A549 treated with Mapracorat at 1 μM for 4 hours (cell line): ENCODE results near the gene RNF181. TPM values are rescaled to one million over a fixed set of nuclear protein-coding genes. Genes with fewer than 3 reads are reported as not detected.

Experiments
- total RNA-seq: library from RNA; stranded (reverse); fragments of 200-300 nt; extraction: Qiagen RNA extraction; gene quantifications from 5 replicates; pipeline ENCODE4 v1.2.3, GENCODE V29; 2022

RNF181 gene
- 186 to 196 TPM (median 192 TPM) in 5 replicates for total RNA-seq

DNA sequence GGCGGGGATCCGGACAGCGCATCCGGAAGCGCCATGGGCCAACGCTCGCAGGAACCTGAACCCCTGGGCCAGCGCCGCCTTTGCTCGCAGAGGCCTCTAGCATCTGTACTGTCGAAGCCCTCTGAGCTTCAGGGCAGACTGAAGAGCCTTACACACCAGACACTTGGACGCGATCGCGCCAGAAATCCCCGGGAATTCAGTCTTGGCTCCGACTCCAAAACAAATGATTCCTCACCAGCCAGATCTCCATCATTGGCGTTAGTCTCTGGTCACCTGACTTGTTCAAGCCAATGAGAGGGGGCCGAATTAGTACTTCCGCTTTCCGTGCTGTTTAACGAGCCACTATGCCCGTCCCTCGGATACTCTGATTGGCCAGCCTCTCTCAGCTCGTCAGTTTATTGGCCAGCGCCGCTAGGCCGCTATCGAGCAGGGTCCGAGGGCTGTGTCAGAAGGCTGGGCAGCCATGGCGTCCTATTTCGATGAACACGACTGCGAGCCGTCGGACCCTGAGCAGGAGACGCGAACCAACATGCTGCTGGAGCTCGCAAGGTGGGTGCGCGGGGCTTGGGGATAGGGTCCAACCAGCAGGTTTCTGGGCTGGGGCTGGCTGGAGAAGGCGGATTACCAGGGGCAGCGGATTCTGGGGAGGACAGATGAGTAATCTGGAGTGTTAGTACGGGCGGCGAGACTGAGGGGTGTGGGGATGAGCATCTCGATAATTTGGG, at the start of gene RNF181:
TSS of gene RNF181 (plus strand) at position 445 of the 725 bp plus-strand sequence. CDS start at position 464, 19 bp downstream.

GRCh38 chr2:85561280-85562212, 34.0 kb upstream of the RNF181 start, which contains the start of gene GGCX:
Gene GGCX, minus strand, starts transcription at chr2:85561493. Its CDS starts 65 bp downstream, at chr2:85561428.

DNA sequence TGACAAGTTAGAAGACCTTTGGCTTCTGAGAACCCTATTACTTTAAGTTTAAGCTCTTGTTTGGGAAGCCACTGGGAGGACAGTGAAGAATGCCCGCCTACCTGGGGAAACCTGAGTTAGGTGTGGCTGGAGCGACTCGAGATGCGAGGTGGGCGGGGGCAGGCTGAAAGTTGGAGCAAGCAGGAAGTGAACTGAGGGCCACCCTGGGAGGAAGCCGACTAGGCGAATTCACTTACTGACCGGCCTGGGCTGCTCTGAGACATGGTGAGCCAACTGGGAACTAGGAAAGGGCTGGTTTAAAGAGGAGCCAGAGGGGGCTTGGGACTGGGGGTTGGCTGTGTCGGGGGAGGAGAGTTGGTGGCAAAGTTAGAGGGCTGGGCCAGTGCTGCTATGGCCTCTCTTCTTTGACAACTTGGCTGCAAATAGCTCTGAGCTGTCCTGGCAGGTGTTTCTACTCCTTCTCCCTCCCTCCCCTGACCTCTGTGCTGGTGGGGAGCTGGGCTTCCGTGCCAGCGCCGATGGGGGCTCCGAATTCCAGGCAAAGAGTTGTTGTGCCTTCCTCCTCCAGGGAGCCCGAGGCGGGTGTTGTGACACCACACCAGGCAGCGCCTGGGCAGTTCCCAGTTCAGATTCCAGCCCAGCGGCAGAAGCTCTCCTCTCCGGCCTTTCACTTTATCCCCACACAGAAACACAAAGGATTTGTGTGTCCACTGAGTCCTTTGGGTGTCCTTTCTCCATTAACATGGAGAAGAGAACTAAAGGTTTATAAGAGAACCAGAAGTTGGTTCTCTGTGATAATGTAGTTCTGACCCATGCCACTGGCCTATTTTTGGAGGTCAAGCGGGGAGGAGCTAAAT, 17.9 kb upstream of the RNF181 start, which contains the start of gene VAMP8:
TSS of gene VAMP8 (plus strand) at position 201 of the 857 bp plus-strand sequence. CDS start at position 262, 61 bp downstream.

GRCh38 chr2:85584354-85584856, 11.1 kb upstream of the RNF181 start, which contains the start of gene VAMP5:
Gene VAMP5, plus strand, starts transcription at chr2:85584431. Its CDS starts 60 bp downstream, at chr2:85584491.

GRCh38 chr2:85602476-85603234, 7.1 kb downstream of the RNF181 start, which contains the start of gene TMEM150A:
Gene TMEM150A, minus strand, starts transcription at chr2:85602698. Its CDS starts 750 bp downstream, at chr2:85601948.

DNA sequence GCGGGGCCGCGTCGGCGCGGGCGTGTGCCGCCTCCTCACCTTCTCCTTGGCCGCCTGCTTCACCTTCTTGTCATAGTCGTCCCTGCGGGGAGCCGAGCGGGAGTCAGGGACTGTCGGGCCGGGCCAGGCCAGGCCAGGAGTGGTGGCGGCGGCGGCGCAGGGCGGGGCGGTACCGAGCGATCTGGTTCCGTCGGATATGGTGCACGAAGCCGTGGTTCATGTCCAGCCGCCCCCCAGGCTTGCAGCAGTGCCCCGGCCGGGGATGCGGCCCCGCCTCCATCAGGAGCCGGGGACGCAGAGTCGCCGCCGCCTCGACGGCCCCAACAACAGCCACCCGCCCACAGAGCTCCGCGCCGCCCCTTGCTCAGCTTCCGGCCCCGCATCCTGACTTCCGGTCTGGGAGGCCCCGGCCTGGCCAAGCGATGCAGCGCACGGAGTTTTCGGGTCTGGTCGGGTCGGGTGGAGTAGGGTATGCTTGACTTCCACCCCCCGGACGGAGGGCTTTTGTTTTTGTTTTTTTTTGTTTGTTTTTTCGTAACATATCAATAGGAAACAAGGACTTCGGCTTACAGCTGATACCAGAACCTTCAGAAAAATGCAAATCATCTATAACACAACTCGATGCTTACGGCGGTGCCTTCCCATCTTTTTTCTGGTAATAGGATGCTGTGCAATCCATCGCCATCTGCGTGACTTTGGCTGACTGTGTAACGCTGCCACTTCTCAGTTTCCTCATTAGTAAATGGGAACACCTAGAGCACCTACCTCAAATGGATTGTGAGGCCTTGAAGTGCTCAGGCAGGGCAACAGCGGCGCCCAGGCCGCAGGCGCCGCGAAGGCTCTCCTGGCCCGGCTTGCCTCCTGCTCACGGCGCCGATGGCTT, 16.4 kb downstream of the RNF181 start, which contains the start of gene C2orf68:
TSS of gene C2orf68 (minus strand) at position 362 of the 883 bp plus-strand sequence. CDS start at position 280, 82 bp downstream.

Other genes starting within 250 kb of the RNF181 start
- 51.9 to 58.7 TPM (median 54.9 TPM) in 5 replicates for gene RETSAT, start 241.2 kb upstream of the RNF181 start, total RNA-seq
- gene ELMOD3, start 241.0 kb upstream of the RNF181 start, total RNA-seq = 9.8 to 12.7 TPM (median 11.2 TPM) in 5 replicates
- 90.1 to 120 TPM (median 107 TPM) in 5 replicates for gene CAPG, start 185.4 kb upstream of the RNF181 start, total RNA-seq
- 0.56 to 1.8 TPM (median 0.92 TPM) in 5 replicates for gene SH2D6, start 177.0 kb upstream of the RNF181 start, total RNA-seq
- 536 to 569 TPM (median 559 TPM) in 5 replicates for gene MAT2A, start 56.6 kb upstream of the RNF181 start, total RNA-seq
- 34.5 to 45.3 TPM (median 44.6 TPM) in 5 replicates for gene GGCX, start 34.3 kb upstream of the RNF181 start, total RNA-seq
- gene VAMP8, start 18.2 kb upstream of the RNF181 start, total RNA-seq = 15.7 to 19.5 TPM (median 18.1 TPM) in 5 replicates
- gene VAMP5, start 11.3 kb upstream of the RNF181 start, total RNA-seq = 0.22 TPM in 1 of 5 replicates, not detected in the others
- 11.9 to 16.0 TPM (median 15.1 TPM) in 5 replicates for gene TMEM150A, start 7.0 kb downstream of the RNF181 start, total RNA-seq
- 21.8 to 28.5 TPM (median 26.7 TPM) in 5 replicates for gene C2orf68, start 16.3 kb downstream of the RNF181 start, total RNA-seq
- 69.7 to 72.2 TPM (median 70.4 TPM) in 5 replicates for gene USP39, start 20.4 kb downstream of the RNF181 start, total RNA-seq
- 0.05 to 0.53 TPM (median 0.09 TPM) in 5 replicates for gene SFTPB, start 72.5 kb downstream of the RNF181 start, total RNA-seq
- 0.23 to 0.30 TPM in 2 of 5 replicates, not detected in the others for gene GNLY, start 98.6 kb downstream of the RNF181 start, total RNA-seq
- 12.7 to 16.8 TPM (median 16.4 TPM) in 5 replicates for gene ATOH8, start 158.2 kb downstream of the RNF181 start, total RNA-seq